Activated CD8-positive, alpha-beta T cell treated with anti-CD3 and anti-CD28 coated beads, Interleukin-2, amount 10 ng/mL, durations not matched to agents 7 days and 5 days (primary cell): Measurements from ENCODE around the gene EFTUD2. TPM values are rescaled to one million over a fixed set of nuclear protein-coding genes. Genes with fewer than 3 reads are reported as not detected.
"Not testable (repeated sequence)": the region's sequence is repeated elsewhere in the genome, so short reads cannot be mapped to it uniquely, and the experiment has no call there.

Source experiments
- ATAC-seq: fragments of 150-1000 bp; cut with Tn5 transposase; one replicate; pipeline ENCODE4 v1.10.0; 2021; ENCODE audit warnings: moderate library complexity
- CTCF ChIA-PET: fragments of 350-600 bp; sonication (Branson Sonifier 250); formaldehyde crosslinking; loops from one replicate; lab custom pipeline; 2021; ENCODE audit warnings: antibody characterized with exemption; lab: Charles Lee
- POLR2A ChIA-PET: fragments of 350-600 bp; sonication (Branson Sonifier 250); formaldehyde crosslinking; loops from one replicate; lab custom pipeline; 2021; ENCODE audit warnings: antibody characterized with exemption; lab: Charles Lee
- DNase-seq: peaks from one replicate; pipeline ENCODE4 v3.0.0-alpha.2; 2020
- H3K27ac Mint-ChIP-seq: one replicate; pipeline ENCODE4 v1.8.0; 2021; ENCODE audit warnings: mild to moderate bottlenecking, mixed read lengths
- H3K27me3 Mint-ChIP-seq: one replicate; pipeline ENCODE4 v1.8.0; 2021; ENCODE audit warnings: low read depth, mixed read lengths
- H3K36me3 Mint-ChIP-seq: one replicate; pipeline ENCODE4 v1.8.0; 2021; ENCODE audit warnings: low read depth, mixed read lengths
- H3K4me1 Mint-ChIP-seq: one replicate; pipeline ENCODE4 v1.8.0; 2021; ENCODE audit warnings: low read depth, mixed read lengths
- H3K4me3 Mint-ChIP-seq: one replicate; pipeline ENCODE4 v1.8.0; 2021; ENCODE audit warnings: mild to moderate bottlenecking, mixed read lengths
- H3K9me3 Mint-ChIP-seq: one replicate; pipeline ENCODE4 v1.8.0; 2022; ENCODE audit warnings: mixed read lengths; ENCODE audit not compliant: insufficient read depth
- total RNA-seq, 2 experiments: library from RNA; stranded (reverse); gene quantifications; one replicate each; pipeline ENCODE4 v1.2.3, GENCODE V29; 2021

The EFTUD2 gene
- total RNA-seq = 100 to 1,000 TPM; 148 to 156 TPM

DNA sequence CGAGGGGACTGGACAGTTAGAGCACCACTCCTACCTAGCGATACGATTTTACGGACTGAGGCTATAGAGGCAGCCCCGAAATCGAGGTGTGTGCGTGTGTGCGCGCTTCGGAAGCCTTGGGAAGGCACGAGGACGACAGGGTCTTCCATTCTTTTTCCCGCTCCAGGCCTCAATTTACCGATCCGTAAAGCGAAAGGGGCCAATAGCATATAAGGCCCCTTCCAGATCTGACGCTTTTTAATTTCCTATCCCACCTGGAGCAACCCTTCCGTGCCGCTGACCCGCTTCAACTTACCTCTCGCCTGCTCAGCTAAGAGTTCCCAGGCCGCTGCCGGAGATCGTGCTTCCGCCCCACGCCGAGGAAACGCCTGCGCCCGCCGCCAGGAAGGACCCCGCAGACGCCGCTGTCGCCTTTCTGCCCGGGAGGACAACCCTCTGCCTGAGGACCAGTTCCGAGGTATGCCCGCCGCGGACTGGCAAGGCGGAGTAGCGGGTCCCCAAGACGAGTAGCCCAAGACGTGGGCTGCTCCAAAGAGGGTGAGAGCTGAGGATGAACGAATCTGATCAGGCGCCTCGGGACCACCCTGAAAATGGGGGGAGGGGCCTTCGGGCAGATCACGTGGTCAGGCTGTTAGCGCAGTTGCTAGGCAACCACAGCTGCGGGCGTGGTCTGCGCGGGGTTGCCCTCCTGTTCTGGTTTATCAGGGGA lies at the start of gene EFTUD2:
EFTUD2 (minus strand) TSS at position 372 of the 709 bp plus-strand sequence. CDS start 4,924 bp downstream, outside the sequence.
- Mint-ChIP-seq H3K27me3 (peaks cover 4% of the 10 kb centered on the region), H3K4me3 (peak within 1 kb of the TSS; percentile 92), H3K9me3 (no peaks in the 10 kb centered on the region), H3K4me1 (peaks cover 26% of the 10 kb centered on the region), H3K36me3 (peaks cover 19% of the 10 kb centered on the region), H3K27ac (peak within 1 kb of the TSS; percentile 100)
- ChIA-PET CTCF (interaction anchor here (1.0 to 4.2 kb wide), 10 partner anchors 10 to 235 kb away, joined by 3 to 26 read pairs (median 4); partner anchors contain the start of gene ACBD4), POLR2A (interaction anchor here (0.5 to 2.5 kb wide), 14 partner anchors 11 to 249 kb away, joined by 3 to 11 read pairs (median 4); partner anchors contain the start of genes CCDC43, HEXIM1 and NMT1)
- peak; percentile 93 for DNase-seq
- ATAC-seq = peak; percentile 93

DNA sequence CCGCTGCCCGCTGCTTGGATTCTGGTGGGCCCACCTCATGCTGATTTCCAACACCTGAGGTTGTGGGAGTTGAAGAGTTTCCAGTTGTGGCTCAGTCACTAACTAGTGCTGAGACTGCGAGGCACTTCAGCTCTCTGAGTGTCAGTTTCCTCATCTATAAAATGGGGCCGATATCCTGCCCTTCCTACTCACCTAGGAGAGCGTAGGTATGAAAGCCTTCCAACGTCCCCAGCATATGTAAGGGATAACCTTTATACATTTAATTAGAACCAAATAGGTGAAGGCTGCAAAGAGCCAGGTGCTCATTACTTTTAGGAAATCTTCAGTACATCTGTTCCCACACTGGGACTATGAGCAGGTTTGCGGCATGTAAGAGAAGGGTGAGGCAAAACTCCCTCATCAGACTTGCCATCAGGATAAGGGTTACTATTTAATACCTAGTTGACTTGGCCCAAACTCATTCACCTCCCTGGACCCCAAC lies 49.1 kb upstream of the EFTUD2 start:
- H3K36me3 Mint-ChIP-seq = peaks cover 32% of the 10 kb centered on the region
- peaks cover 39% of the 10 kb centered on the region for H3K4me1 Mint-ChIP-seq
- ChIA-PET POLR2A (interaction anchor here (1.4 to 1.8 kb wide), 4 partner anchors 20 to 27 kb away, joined by 3 to 13 read pairs (median 4); partner anchors contain the start of gene C1QL1), CTCF (no interaction called here)
- no peak for ATAC-seq
- H3K9me3 Mint-ChIP-seq = no peaks in the 10 kb centered on the region
- peaks cover 4% of the 10 kb centered on the region for H3K27me3 Mint-ChIP-seq
- H3K27ac Mint-ChIP-seq = peak overlapping the region; percentile 96
- peak overlapping the region; percentile 96 for H3K4me3 Mint-ChIP-seq
- no peak for DNase-seq

DNA sequence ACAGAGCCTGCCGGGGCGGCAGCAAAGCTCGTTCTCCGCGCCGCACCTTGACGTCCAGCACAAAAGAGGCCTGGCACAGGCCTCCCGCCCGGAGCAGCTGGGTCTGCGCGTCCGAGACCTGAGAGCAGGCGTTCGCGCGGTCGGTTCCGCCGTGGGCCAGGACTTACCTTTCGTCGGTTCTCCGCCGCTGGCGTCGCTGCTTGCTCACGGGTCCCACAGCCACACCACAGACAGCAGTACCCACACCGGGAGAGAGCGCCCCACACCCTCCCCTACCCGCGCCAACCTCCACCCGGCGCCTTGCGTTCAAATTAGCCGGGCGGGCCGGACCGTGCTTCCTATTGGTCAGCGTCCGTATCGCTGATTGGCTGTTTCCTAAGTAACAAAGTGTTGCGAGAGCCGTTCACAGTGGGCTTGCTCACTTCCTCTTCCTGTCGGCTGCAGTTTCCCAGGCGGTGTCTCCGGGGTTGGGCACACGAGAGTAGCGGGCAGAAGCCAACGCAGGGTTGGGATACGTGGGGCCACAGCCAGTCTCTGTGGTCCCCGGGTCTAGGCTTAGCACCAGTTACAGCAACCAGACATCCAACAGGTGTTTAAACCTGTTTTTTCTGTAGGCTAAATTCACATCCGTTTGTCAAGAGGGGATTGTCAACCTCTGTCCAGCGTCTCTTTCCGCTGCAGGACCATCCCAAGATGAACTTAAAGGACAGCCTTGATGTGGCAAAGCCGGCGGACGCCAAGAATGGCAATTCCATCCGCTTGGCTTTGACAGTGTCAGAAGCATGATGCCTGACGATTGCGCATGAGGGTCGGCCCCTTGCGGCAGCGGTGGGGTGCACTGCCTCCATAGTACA lies 48.4 kb upstream of the EFTUD2 start, which contains the start of gene KIF18B:
KIF18B (minus strand) TSS at position 313 of the 854 bp plus-strand sequence. CDS start 11,429 bp downstream, outside the sequence.
- Mint-ChIP-seq H3K4me3 (peak within 1 kb of the TSS; percentile 96), H3K4me1 (peaks cover 45% of the 10 kb centered on the region), H3K9me3 (no peaks in the 10 kb centered on the region), H3K36me3 (peaks cover 35% of the 10 kb centered on the region), H3K27me3 (peaks cover 4% of the 10 kb centered on the region), H3K27ac (peak within 1 kb of the TSS; percentile 96)
- CTCF ChIA-PET = interaction anchor here (1.3 kb wide), 2 partner anchors 72 to 75 kb away, joined by 4 read pairs; no protein-coding TSS in a partner anchor
- DNase-seq (peak; percentile 97), ATAC-seq (peak; percentile 96)
- POLR2A ChIA-PET = interaction anchor here (0.6 to 1.8 kb wide), 14 partner anchors 21 to 202 kb away, joined by 3 to 13 read pairs (median 4); partner anchors contain the start of genes C1QL1 and DCAKD

DNA sequence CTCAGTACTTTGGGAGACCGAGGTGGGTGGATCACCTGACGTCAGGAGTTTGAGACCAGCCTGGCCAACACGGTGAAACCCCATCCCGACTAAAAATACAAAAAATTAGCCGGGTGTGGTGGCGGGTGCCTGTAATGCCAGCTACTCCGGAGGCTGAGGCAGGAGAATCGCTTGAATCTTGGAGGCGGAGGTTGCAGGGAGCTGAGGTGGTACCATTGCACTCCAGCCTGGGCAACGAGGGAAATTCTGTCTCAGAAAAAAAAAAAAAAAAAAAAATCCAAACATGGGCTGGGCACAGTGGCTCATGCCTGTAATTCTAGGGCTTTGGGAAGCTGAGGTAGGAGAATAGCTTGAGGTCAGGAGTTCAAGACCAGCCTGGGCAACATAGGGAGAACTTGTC lies 46.4 kb upstream of the EFTUD2 start:
- Mint-ChIP-seq H3K4me3 (peak overlapping the region; percentile 96), H3K4me1 (peaks cover 60% of the 10 kb centered on the region), H3K36me3 (peaks cover 49% of the 10 kb centered on the region)
- H3K27ac Mint-ChIP-seq, H3K9me3 Mint-ChIP-seq, H3K27me3 Mint-ChIP-seq, DNase-seq, ATAC-seq: not testable (repeated sequence)
- ChIA-PET CTCF (interaction anchor here (1.1 to 2.0 kb wide), 2 partner anchors 25 to 74 kb away, joined by 3 to 5 read pairs; no protein-coding TSS in a partner anchor), POLR2A (interaction anchor here (0.9 kb wide), 1 partner anchor 114 kb away, joined by 3 read pairs; no protein-coding TSS in a partner anchor)

DNA sequence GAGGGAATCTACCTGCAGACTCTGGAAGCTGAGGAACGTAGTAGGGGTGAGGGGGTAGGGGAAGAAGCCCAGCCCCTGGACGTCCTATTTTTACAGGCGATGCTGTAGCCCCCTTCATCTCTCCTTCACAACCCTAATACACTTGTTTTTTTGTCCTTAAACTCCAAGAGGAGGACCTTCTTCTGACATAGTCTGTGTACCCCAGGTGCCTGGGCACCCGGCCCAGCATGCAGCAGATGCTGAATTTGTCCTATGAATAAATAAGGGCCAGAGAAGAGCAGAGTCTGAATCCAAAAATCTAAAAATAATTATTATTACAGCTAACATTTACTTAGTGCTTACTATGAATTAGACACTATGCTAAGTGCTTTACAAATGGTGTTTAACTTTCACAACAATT lies 43.2 kb upstream of the EFTUD2 start:
- ATAC-seq = no peak
- POLR2A ChIA-PET = interaction anchor here (0.6 kb wide), 1 partner anchor 82 kb away, joined by 3 read pairs; no protein-coding TSS in a partner anchor
- DNase-seq = no peak
- CTCF ChIA-PET = interaction anchor here (1.1 to 1.6 kb wide), 3 partner anchors 23 to 157 kb away, joined by 3 to 5 read pairs (median 4); no protein-coding TSS in a partner anchor
- Mint-ChIP-seq H3K4me1 (peaks cover 57% of the 10 kb centered on the region), H3K4me3 (no peak overlapping the region), H3K27ac (peak overlapping the region; percentile 64), H3K9me3 (no peaks in the 10 kb centered on the region), H3K36me3 (peaks cover 70% of the 10 kb centered on the region), H3K27me3 (no peaks in the 10 kb centered on the region)

DNA sequence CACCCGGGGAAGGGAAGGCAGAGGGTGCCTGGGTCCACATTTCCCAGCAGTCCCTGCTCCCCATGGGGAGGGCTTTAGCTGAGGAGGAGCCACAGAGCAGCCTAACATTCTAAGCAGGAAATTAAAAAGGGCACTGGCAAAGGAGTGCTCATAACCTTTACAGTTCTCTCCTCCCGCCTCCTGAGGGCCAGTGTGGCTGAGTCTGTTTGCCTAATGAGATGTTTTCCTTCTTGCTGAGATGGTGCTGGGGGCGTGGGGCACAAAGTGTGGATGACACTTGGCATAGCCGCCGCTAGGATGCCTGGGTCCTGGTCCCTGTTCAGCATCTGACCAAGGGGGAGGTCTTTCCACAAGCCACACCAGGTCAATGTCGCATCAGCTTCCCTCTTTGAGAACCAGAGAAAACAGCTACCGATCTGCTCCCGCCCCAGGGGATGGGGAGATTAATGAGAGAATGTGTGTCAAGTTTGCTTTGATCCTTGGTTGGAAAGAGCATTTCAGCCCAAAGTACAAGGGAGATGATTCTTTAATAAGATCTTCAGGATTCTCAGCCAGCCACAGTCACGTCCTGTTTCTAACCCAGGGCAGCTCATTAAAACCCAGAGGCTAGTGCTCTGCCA lies 42.6 kb upstream of the EFTUD2 start:
- DNase-seq = no peak
- Mint-ChIP-seq H3K4me1 (peaks cover 57% of the 10 kb centered on the region), H3K36me3 (peaks cover 69% of the 10 kb centered on the region), H3K4me3 (no peak overlapping the region), H3K9me3 (no peaks in the 10 kb centered on the region), H3K27me3 (no peaks in the 10 kb centered on the region), H3K27ac (peak overlapping the region; percentile 64)
- CTCF ChIA-PET = interaction anchor here (1.1 to 1.6 kb wide), 3 partner anchors 23 to 158 kb away, joined by 3 to 5 read pairs (median 4); no protein-coding TSS in a partner anchor
- POLR2A ChIA-PET = interaction anchor here (0.6 kb wide), 1 partner anchor 83 kb away, joined by 3 read pairs; no protein-coding TSS in a partner anchor
- ATAC-seq = peak; percentile 53

DNA sequence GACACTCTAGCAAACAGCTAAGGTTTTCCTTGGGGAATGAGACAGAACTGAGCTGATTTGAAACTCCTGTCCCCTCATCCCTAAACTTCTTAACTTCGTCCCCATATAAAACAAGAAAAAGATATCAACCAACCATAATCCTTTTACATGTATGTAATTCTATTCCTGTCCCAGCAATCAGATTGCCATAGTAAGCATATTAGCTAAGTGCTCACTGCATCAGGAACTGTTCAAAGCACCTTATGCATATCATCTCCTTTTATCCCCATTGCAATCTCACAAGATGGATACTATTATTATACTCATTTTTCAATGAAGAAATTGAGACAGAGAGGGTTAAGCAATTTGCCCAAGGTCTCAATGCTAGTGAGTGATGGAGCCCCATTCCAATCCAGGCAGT lies 41.5 kb upstream of the EFTUD2 start:
- Mint-ChIP-seq H3K9me3 (no peaks in the 10 kb centered on the region), H3K4me3 (no peak overlapping the region), H3K36me3 (peaks cover 65% of the 10 kb centered on the region), H3K27ac (no peak overlapping the region), H3K4me1 (peaks cover 50% of the 10 kb centered on the region), H3K27me3 (no peaks in the 10 kb centered on the region)
- POLR2A ChIA-PET = no interaction called here
- ATAC-seq (no peak), DNase-seq (no peak)
- CTCF ChIA-PET = interaction anchor here (2.0 to 2.4 kb wide), 2 partner anchors 10 to 79 kb away, joined by 5 read pairs; no protein-coding TSS in a partner anchor

DNA sequence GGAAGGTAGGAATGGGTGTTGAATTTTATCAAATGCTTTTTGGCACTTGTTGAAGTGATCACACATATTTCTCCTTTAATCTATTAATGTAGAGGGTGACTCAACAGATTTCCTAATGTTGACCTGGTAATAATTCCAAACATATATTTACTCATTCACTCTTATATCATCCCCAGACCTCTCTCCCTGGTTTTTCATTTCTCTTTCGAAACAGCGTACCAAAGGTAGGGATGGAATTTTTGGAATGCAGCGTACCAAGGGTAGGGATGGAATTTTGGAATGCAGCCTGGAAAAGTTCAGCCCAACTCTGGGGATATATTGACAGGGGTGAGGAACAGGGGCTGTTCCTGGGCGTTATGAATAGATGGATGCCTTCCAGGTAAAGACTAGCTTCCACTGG lies 41.1 kb upstream of the EFTUD2 start:
- Mint-ChIP-seq H3K27me3 (no peaks in the 10 kb centered on the region), H3K9me3 (no peaks in the 10 kb centered on the region), H3K36me3 (peaks cover 68% of the 10 kb centered on the region), H3K4me1 (peaks cover 48% of the 10 kb centered on the region), H3K27ac (no peak overlapping the region), H3K4me3 (no peak overlapping the region)
- DNase-seq (no peak), ATAC-seq (no peak)
- CTCF ChIA-PET = interaction anchor here (2.0 to 2.4 kb wide), 2 partner anchors 11 to 79 kb away, joined by 5 read pairs; no protein-coding TSS in a partner anchor
- POLR2A ChIA-PET = interaction anchor here (0.7 kb wide), 1 partner anchor 251 kb away, joined by 4 read pairs; the partner anchor contains the start of gene CCDC43

DNA sequence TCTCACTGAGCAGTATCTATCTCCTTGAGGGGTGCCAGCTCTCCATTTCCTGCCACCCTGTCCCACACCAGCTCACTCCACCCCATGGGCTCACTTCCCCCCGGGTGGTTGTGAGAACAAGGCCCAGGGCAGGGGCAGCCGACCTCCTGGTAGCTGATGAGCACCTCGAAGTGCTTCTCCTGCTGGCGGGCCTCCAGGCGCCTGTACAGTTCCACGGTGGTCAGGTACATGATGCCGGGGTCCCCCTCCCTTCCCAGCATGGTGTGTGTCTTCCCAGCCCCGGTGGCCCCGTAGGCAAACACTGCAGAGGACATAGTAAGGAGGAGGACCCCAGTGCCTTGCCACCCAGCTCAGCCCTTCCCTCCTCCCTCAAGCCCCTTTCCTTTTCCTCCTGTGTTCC lies 35.9 kb upstream of the EFTUD2 start:
- ATAC-seq = no peak
- H3K36me3 Mint-ChIP-seq = peaks cover 67% of the 10 kb centered on the region
- H3K9me3 Mint-ChIP-seq = no peaks in the 10 kb centered on the region
- CTCF ChIA-PET = interaction anchor here (1.0 to 1.2 kb wide), 2 partner anchors 15 to 36 kb away, joined by 3 to 4 read pairs; no protein-coding TSS in a partner anchor
- H3K4me1 Mint-ChIP-seq = peaks cover 5% of the 10 kb centered on the region
- H3K27me3 Mint-ChIP-seq = no peaks in the 10 kb centered on the region
- no peak overlapping the region for H3K27ac Mint-ChIP-seq
- DNase-seq = no peak
- POLR2A ChIA-PET = no interaction called here
- H3K4me3 Mint-ChIP-seq = no peak overlapping the region

DNA sequence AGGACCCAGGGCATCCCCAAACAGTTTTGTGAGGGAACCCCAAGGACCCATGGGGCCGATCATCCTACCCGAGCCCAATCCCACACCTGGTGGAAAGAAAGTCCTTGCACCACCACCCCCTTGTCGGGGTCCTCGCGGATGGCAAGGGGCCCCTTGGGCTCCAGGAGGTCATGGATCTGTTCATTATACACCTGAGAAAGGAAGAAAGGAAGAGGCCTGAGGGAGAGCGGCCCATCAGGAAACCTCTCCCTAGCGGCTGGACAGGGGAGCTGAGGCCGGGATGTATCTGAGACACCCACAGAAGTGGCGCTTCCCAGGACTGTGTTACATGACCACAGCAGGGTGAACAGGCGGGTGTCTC lies 35.5 kb upstream of the EFTUD2 start:
- ATAC-seq = no peak
- Mint-ChIP-seq H3K36me3 (peaks cover 66% of the 10 kb centered on the region), H3K27me3 (no peaks in the 10 kb centered on the region), H3K4me1 (peaks cover 2% of the 10 kb centered on the region), H3K9me3 (no peaks in the 10 kb centered on the region), H3K4me3 (no peak overlapping the region), H3K27ac (no peak overlapping the region)
- ChIA-PET POLR2A (no interaction called here), CTCF (interaction anchor here (1.0 to 1.2 kb wide), 2 partner anchors 14 to 36 kb away, joined by 3 to 4 read pairs; no protein-coding TSS in a partner anchor)
- DNase-seq = no peak
